ENCODE measurements around the gene CDH5.

DNA sequence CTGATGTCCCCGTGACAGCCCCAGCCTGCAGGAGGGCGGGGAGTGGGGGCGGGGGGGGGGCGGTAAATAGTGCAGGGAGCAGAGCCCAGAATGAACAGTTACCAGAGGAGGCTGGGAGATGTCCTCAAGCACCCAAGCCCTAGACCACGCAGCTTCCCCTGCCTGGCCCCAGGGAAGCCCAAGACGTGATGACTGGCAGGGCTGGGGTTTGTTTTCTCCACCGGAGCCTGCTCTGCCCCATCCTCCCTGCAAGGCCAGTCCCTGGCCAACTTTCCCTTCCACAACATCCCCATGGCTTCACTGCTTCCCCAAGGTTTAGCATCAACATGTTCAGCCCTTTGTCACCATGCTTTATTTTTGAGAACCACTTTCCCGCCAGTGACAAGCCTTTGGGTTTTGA, 59.2 kb downstream of the CDH5 start:
- TF ChIP-seq POLR2A (IDR thresholded peaks at IDR 0.05) (no peak), CTCF (IDR thresholded peaks at IDR 0.05) (no peak), EP300 (IDR thresholded peaks at IDR 0.05) (no peak)
